OCI-LY7 (cell line): ENCODE results near the gene ANKRD10. TPM values are rescaled to one million over a fixed set of nuclear protein-coding genes. Genes with fewer than 3 reads are reported as not detected.

Source experiments
- BruUV-seq: library from RNA; stranded (reverse); fragments of 400-500 nt; replicated peaks from 2 replicates; lab custom pipeline; 2021; lab: Mats Ljungman, UMichigan
- CTCF ChIA-PET: fragments of 300-600 bp; sonication (Branson Sonifier 250); formaldehyde crosslinking; loops from one replicate; lab custom pipeline; 2022; ENCODE audit warnings: antibody characterized with exemption; ENCODE audit not compliant: unreplicated experiment; lab: Charles Lee
- POLR2A ChIA-PET: fragments of 300-600 bp; sonication (Branson Sonifier 250); formaldehyde crosslinking; loops from one replicate; lab custom pipeline; 2022; ENCODE audit warnings: antibody characterized with exemption; lab: Charles Lee
- DNase-seq: peaks from one replicate; pipeline ENCODE4 v3.0.0-alpha.2; 2015; ENCODE audit warnings: low spot score
- H2AFZ ChIP-seq: fragments of 200-600 bp; sonication (generic), shearing (Covaris generic); 2 replicates; pipeline ENCODE4 v1.6.1; 2014; ENCODE audit warnings: mild to moderate bottlenecking, antibody characterized with exemption, low read length, moderate library complexity
- H3K27ac ChIP-seq: fragments of 200-600 bp; sonication (generic); 2 replicates; pipeline ENCODE4 v1.5.1; 2014; ENCODE audit warnings: mixed run types, low read depth, mild to moderate bottlenecking, moderate library complexity, low read length, inconsistent platforms; ENCODE audit not compliant: poor library complexity, severe bottlenecking
- H3K36me3 ChIP-seq: fragments of 200-600 bp; sonication (generic); 2 replicates; pipeline ENCODE4 v1.6.1; 2014; ENCODE audit warnings: mild to moderate bottlenecking, antibody characterized with exemption, low read length, moderate library complexity, mixed read lengths; ENCODE audit not compliant: insufficient read depth
- H3K4me1 ChIP-seq: fragments of 200-600 bp; sonication (generic); 2 replicates; pipeline ENCODE4 v1.5.1; 2014; ENCODE audit warnings: mild to moderate bottlenecking, low read length; ENCODE audit not compliant: insufficient read depth, poor library complexity, severe bottlenecking
- H3K4me2 ChIP-seq: fragments of 200-600 bp; sonication (generic); 2 replicates; pipeline ENCODE4 v1.6.1; 2014; ENCODE audit warnings: mild to moderate bottlenecking, low read length
- H3K4me3 ChIP-seq: fragments of 200-600 bp; sonication (generic); 2 replicates; pipeline ENCODE4 v1.5.1; 2014; ENCODE audit warnings: mild to moderate bottlenecking, low read depth, low read length; ENCODE audit not compliant: poor library complexity, severe bottlenecking
- H3K79me2 ChIP-seq: fragments of 200-600 bp; sonication (generic); 2 replicates; pipeline ENCODE4 v1.6.1; 2016; ENCODE audit warnings: low read depth, mild to moderate bottlenecking, low read length, moderate library complexity, mixed read lengths; ENCODE audit not compliant: insufficient read depth
- H3K9me2 ChIP-seq: fragments of 200-600 bp; sonication (generic); 2 replicates; pipeline ENCODE4 v1.6.1; 2016; ENCODE audit warnings: mild to moderate bottlenecking, low read length, mixed read lengths; ENCODE audit not compliant: insufficient read depth
- H3K9me3 ChIP-seq: fragments of 200-600 bp; sonication (generic); 2 replicates; pipeline ENCODE4 v1.6.1; 2014; ENCODE audit warnings: mild to moderate bottlenecking, mixed run types, low read length, mixed read lengths
- H4K20me1 ChIP-seq: fragments of 200-600 bp; sonication (generic); 2 replicates; pipeline ENCODE4 v1.6.1; 2014; ENCODE audit warnings: mild to moderate bottlenecking, antibody characterized with exemption, low read length, moderate library complexity, mixed read lengths; ENCODE audit not compliant: insufficient read depth
- EZH2phosphoT487 ChIP-seq: fragments of 200-600 bp; sonication (generic); IDR thresholded peaks from 2 replicates; pipeline ENCODE4 v1.6.1; 2018; ENCODE audit warnings: low read depth, borderline replicate concordance, mild to moderate bottlenecking, mixed run types, antibody characterized with exemption, low read length, moderate library complexity, mixed read lengths
- intact Hi-C: fragments of 100-400 bp; cut with micrococcal nuclease; formaldehyde crosslinking; loops from one replicate; pipeline ENCODE4 v1.10.0; 2022; ENCODE audit not compliant: unreplicated experiment
- total RNA-seq, 2 experiments: library from RNA; depleted of rRNA in 1 of 2; stranded (reverse); fragments of >200 nt in 1 of 2; shearing (Covaris generic) in 1 of 2; gene quantifications; 2 replicates each; pipeline ENCODE4 v1.2.3, GENCODE V29; 2014 to 2022
- TF ChIP-seq, protein P1 (sequence below): fragments of 200-600 bp; sonication (generic); conservative IDR thresholded peaks from 2 replicates; pipeline ENCODE4 v1.5.1; 2014; ENCODE audit warnings: mild to moderate bottlenecking, antibody characterized with exemption, low read length, moderate library complexity, mixed read lengths

The ANKRD10 gene
- total RNA-seq, 2 experiments from 2014 or later, result 82.8 to 86.0 TPM

DNA sequence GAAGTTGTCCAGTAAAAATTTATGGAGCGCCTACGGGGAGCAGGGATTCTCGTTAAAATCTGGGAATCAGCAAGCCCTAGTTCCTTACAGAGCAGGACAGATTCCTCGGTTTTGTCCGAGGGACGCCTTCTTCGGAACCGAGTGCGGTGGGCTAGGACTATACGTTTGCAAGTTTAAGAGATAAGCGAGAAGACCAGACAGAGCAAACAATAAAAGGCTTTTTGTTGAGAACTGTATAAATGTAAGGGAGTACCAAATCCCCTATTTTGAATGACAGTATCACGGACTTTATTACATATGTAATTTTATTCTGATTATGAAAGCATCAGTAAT, 971 bp upstream of the ANKRD10 start:
- no peak for DNase-seq
- intact Hi-C loops, result loop anchor here (2.0 to 10.0 kb wide), 3 partner anchors 201 to 299 kb away; no protein-coding TSS in a partner anchor
- TF ChIP-seq EZH2phosphoT487, result no peak
- TF ChIP-seq, protein P1, sequence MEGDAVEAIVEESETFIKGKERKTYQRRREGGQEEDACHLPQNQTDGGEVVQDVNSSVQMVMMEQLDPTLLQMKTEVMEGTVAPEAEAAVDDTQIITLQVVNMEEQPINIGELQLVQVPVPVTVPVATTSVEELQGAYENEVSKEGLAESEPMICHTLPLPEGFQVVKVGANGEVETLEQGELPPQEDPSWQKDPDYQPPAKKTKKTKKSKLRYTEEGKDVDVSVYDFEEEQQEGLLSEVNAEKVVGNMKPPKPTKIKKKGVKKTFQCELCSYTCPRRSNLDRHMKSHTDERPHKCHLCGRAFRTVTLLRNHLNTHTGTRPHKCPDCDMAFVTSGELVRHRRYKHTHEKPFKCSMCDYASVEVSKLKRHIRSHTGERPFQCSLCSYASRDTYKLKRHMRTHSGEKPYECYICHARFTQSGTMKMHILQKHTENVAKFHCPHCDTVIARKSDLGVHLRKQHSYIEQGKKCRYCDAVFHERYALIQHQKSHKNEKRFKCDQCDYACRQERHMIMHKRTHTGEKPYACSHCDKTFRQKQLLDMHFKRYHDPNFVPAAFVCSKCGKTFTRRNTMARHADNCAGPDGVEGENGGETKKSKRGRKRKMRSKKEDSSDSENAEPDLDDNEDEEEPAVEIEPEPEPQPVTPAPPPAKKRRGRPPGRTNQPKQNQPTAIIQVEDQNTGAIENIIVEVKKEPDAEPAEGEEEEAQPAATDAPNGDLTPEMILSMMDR, result no peak
- peaks cover 10% of the 10 kb centered on the region for H4K20me1 ChIP-seq
- peaks cover 41% of the 10 kb centered on the region for H3K79me2 ChIP-seq
- peak overlapping the region; percentile 54; the same call in 1 of the 2 replicates for H2AFZ ChIP-seq
- ChIA-PET POLR2A (interaction anchor here (1.0 kb wide), 2 partner anchors 8 to 204 kb away, joined by 3 to 5 read pairs; no protein-coding TSS in a partner anchor), CTCF (no interaction called here)
- no peaks in the 10 kb centered on the region for H3K9me2 ChIP-seq
- H3K4me2 ChIP-seq, result peak overlapping the region; percentile 97
- no peaks in the 10 kb centered on the region for H3K9me3 ChIP-seq
- BruUV-seq, result no TSS peak
- peak overlapping the region; percentile 90 for H3K27ac ChIP-seq
- H3K4me1 ChIP-seq, result peaks cover 24% of the 10 kb centered on the region
- peaks cover 8% of the 10 kb centered on the region; the same call in 1 of the 2 replicates for H3K36me3 ChIP-seq
- H3K4me3 ChIP-seq, result peak overlapping the region; percentile 98

DNA sequence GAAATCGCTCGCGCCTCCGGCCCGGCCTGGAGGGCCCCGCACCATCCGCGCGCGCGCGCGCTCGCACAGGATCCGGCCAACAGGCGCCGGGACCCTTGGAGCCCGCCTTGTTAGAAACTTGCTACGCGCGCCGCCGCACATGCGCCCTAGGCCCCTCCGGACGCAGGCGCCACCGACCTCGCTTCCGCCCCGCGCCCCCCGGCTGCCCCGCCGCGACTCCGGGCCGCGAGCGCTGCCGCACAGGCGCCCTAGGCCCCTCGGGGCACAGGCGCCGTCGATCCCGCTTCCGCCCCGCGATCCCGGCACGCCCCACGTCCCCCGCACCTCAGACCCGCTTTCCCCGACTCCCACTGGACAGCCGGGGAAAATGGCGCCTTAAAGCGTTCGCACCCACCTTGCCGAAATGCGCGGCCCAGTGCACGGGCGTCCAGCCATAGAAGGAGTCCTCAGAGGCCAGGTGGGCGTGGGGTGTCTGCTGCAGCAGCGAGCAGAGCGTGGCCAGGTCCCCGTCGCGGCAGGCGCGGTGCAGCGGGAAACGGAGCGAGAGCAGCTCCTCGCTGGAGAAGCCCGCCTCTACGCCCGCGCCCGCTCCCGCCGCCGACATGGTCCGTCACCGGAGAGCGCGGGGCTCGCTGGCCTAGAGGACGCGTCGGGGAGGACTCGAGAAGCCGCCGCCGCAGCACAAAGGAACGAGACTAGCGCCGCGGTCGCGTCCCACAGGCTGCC, 375 bp downstream of the ANKRD10 start:
- Histone ChIP-seq H4K20me1 (peaks cover 15% of the 10 kb centered on the region), H3K79me2 (peaks cover 54% of the 10 kb centered on the region), H3K27ac (peak overlapping the region; percentile 90), H3K4me1 (peaks cover 16% of the 10 kb centered on the region), H3K4me2 (peak overlapping the region; percentile 99), H3K4me3 (peak overlapping the region; percentile 98), H3K9me2 (no peaks in the 10 kb centered on the region), H2AFZ (peak overlapping the region; percentile 25; the same call in 1 of the 2 replicates), H3K9me3 (no peaks in the 10 kb centered on the region), H3K36me3 (peaks cover 20% of the 10 kb centered on the region)
- intact Hi-C loops, result loop anchor here (2.0 to 10.0 kb wide), 3 partner anchors 200 to 298 kb away; no protein-coding TSS in a partner anchor
- DNase-seq, result peak; percentile 83
- CTCF ChIA-PET, result no interaction called here
- BruUV-seq, result no TSS peak
- no peak for TF ChIP-seq EZH2phosphoT487
- TF ChIP-seq, protein P1, result no peak
- POLR2A ChIA-PET, result interaction anchor here (0.6 to 1.0 kb wide), 5 partner anchors 10 to 1102 kb away, joined by 3 to 5 read pairs (median 3); no protein-coding TSS in a partner anchor

DNA sequence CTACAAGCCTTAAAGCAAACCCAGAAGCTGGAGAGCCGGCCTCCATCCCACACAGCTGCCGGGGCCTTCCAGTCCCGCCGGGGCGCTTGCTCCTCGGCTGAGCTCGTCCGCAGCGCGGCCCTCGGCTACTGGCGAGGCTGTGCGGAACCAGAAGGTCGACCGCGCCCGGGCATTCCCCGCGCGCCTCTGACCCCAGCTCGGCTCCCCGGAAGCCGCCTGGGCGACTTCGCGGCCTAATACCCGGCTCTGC, 863 bp downstream of the ANKRD10 start:
- peaks cover 16% of the 10 kb centered on the region for H3K4me1 ChIP-seq
- POLR2A ChIA-PET, result interaction anchor here (0.6 kb wide), 1 partner anchor 1101 kb away, joined by 3 read pairs; no protein-coding TSS in a partner anchor

More for the DNA sequence above, 863 bp downstream of the ANKRD10 start:
- no peaks in the 10 kb centered on the region for H3K9me3 ChIP-seq
- intact Hi-C loops, result loop anchor here (2.0 to 10.0 kb wide), 3 partner anchors 199 to 297 kb away; no protein-coding TSS in a partner anchor
- peak overlapping the region; percentile 99 for H3K4me2 ChIP-seq
- peaks cover 59% of the 10 kb centered on the region for H3K79me2 ChIP-seq
- H3K27ac ChIP-seq, result peak overlapping the region; percentile 90
- peaks cover 15% of the 10 kb centered on the region for H4K20me1 ChIP-seq
- TF ChIP-seq EZH2phosphoT487, result no peak
- TF ChIP-seq, protein P1, result no peak
- CTCF ChIA-PET, result no interaction called here
- no TSS peak for BruUV-seq
- H2AFZ ChIP-seq, result no peak overlapping the region
- H3K4me3 ChIP-seq, result peak overlapping the region; percentile 98
- H3K9me2 ChIP-seq, result no peaks in the 10 kb centered on the region
- peaks cover 25% of the 10 kb centered on the region for H3K36me3 ChIP-seq
- no peak for DNase-seq
